AG04449 (cell line): ENCODE results near the gene LIPN.

Experiments
- CTCF ChIA-PET: fragments of 350-600 bp; formaldehyde crosslinking; extraction: SDS; loops from one replicate; lab custom pipeline; 2021; ENCODE audit warnings: antibody characterized with exemption; lab: Yijun Ruan, JAX
- POLR2A ChIA-PET: fragments of 400-600, 350-600 bp; formaldehyde crosslinking; extraction: SDS; loops from one replicate; lab custom pipeline; 2020; ENCODE audit warnings: antibody characterized with exemption, inconsistent platforms; lab: Yijun Ruan, JAX
- DNase-seq: peaks from one replicate; pipeline ENCODE4 v3.0.0-alpha.2; 2010; ENCODE audit warnings: low read depth, low spot score
- H3K4me3 ChIP-seq: 2 replicates; pipeline ENCODE4 v1.5.1; 2011; ENCODE audit warnings: low read depth, mild to moderate bottlenecking, control low read depth, low read length
- CTCF ChIP-seq: IDR thresholded peaks from one replicate; pipeline ENCODE4 v1.5.1; 2011; ENCODE audit warnings: mild to moderate bottlenecking, moderate library complexity, low read length, control low read depth, inconsistent platforms; ENCODE audit not compliant: insufficient read depth; ENCODE audit errors: missing control alignments

The LIPN gene

GRCh38 chr10:88745633-88746032 lies 14.2 kb upstream of the LIPN start:
- POLR2A ChIA-PET: interaction anchor here (0.7 kb wide), 1 partner anchor 153 kb away, joined by 3 read pairs; no protein-coding TSS in a partner anchor
- TF ChIP-seq CTCF: no peak
- no peak for DNase-seq
- CTCF ChIA-PET: interaction anchor here (1.6 kb wide), 1 partner anchor 9 kb away, joined by 4 read pairs; no protein-coding TSS in a partner anchor
- no peak overlapping the region for H3K4me3 ChIP-seq

GRCh38 chr10:88754287-88754686 lies 5.5 kb upstream of the LIPN start:
- DNase-seq: peak; percentile 16
- ChIA-PET CTCF (no interaction called here), POLR2A (no interaction called here)
- TF ChIP-seq CTCF: no peak
- no peak overlapping the region for H3K4me3 ChIP-seq

GRCh38 chr10:88755753-88756152 lies 4.1 kb upstream of the LIPN start:
- H3K4me3 ChIP-seq: no peak overlapping the region
- ChIA-PET POLR2A (no interaction called here), CTCF (interaction anchor here (1.1 kb wide), 1 partner anchor 68 kb away, joined by 4 read pairs; no protein-coding TSS in a partner anchor)
- no peak for TF ChIP-seq CTCF
- DNase-seq: no peak

GRCh38 chr10:88756660-88757059 lies 3.2 kb upstream of the LIPN start:
- POLR2A ChIA-PET: no interaction called here
- H3K4me3 ChIP-seq: no peak overlapping the region
- DNase-seq: no peak
- CTCF ChIA-PET: no interaction called here
- no peak for TF ChIP-seq CTCF

GRCh38 chr10:88762906-88763305 lies 3.1 kb downstream of the LIPN start:
- ChIA-PET POLR2A (no interaction called here), CTCF (interaction anchor here (2.1 kb wide), 1 partner anchor 76 kb away, joined by 6 read pairs; no protein-coding TSS in a partner anchor)
- TF ChIP-seq CTCF: no peak
- H3K4me3 ChIP-seq: no peak overlapping the region
- DNase-seq: no peak

- ChIA-PET POLR2A (no interaction called here), CTCF (interaction anchor here (0.6 to 2.1 kb wide), 4 partner anchors 10 to 76 kb away, joined by 3 to 6 read pairs (median 4); no protein-coding TSS in a partner anchor)
- TF ChIP-seq CTCF: no peak
- no peak for DNase-seq
- H3K4me3 ChIP-seq: no peak overlapping the region
Measured at GRCh38 chr10:88763441-88763840, 3.6 kb downstream of the LIPN start.
